GM18511 (cell line): ENCODE results near the gene GPSM1.

ENCODE experiments used
- ATAC-seq: cut with Tn5 transposase; IDR thresholded peaks from one replicate; pipeline ENCODE4 v1.9.1; 2021; ENCODE audit warnings: mild to moderate bottlenecking, moderate library complexity; ENCODE audit not compliant: unreplicated experiment

The GPSM1 gene

DNA sequence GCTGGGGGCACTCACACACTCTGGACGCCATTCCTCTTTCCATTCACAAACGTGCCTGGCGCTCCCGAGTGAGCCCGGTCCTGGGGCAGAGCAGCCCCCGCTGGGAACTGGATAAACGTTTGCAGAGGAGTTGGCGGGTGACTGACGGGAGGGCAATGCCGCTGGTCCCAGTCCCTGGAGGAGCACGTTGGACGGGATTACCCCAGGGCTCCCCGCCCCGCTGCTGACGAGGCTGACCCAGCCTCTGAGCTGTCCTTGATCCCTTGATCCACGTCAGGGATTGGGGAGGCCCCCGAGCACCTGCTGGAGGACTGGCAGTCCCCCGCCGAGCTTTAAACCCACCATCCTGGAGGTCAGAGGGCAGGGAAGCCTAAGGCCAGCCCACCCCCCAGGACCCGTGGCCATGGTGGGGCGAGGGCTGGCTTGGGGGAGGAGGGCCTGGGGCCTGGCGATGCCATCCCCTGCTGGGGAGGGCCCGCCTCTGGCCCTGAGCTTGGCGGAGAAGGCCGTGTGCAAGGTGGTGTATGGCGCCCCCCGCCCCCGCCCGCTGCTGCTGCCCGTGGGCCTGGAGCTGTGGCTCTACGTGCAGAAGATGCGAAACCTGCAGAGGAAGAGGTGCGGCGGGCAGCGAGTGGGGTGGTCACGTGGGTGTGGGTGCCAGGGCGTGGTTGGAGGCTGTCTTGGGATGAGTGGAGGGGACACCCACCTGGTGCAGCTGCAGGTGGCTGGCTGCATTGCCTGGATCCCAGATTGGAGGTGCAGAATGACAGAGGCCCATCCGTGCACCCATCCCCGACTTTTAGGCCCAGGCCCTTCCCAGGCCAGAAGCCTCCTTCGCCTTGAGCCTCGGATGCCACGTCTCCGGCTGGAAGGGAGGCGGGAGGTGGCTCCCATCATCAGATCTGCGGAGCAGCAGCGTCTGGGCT is 4.5 kb downstream of the GPSM1 start:
- no peak for ATAC-seq

DNA sequence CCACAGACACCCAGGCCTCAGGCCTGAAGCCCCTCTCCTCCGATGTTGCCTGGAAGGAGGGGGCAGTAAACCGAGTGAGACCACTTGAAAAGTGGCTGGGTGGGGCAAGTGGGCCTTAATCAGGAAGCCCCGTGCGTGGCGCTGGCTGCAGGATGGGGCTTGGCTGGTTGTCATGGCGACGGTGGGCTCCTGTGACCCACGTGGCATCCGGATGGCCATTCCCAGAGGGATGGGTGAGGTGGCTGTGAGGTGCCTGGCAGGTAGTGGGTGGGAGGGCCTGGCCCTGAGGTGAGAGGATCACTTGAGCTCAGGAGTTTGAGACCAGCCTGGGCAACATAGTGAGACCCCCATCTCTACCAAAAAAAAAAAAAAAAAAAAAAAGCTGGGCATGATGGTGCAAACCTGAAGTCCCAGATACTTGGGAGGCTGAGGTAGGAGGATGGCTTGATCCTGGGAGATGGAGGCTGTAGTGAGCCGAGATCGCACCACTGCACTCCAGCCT is 5.2 kb downstream of the GPSM1 start:
- ATAC-seq, result no peak

GRCh38 chr9:136333045-136333444 is 5.7 kb downstream of the GPSM1 start:
- no peak for ATAC-seq

DNA sequence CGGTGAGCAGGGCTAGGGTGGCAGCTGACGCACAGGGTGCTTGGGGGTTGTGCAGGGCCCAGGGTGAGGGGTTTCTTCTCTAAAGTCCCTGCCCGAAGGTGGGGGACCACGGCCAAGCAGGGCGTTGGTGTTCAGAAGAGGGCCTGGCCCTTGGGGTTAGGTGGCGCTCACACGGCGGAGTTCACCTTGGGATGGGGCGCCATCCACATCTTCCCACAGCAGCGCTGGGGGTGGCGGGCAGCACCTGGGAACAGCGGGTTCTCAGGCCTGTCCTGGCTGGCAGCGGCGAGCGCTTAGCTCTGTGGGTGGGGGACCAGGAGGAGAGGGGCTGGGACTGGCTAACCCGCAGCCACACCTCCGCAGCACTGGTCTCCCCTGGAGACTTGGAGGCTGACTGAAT is 6.1 kb downstream of the GPSM1 start:
- ATAC-seq, result no peak

DNA sequence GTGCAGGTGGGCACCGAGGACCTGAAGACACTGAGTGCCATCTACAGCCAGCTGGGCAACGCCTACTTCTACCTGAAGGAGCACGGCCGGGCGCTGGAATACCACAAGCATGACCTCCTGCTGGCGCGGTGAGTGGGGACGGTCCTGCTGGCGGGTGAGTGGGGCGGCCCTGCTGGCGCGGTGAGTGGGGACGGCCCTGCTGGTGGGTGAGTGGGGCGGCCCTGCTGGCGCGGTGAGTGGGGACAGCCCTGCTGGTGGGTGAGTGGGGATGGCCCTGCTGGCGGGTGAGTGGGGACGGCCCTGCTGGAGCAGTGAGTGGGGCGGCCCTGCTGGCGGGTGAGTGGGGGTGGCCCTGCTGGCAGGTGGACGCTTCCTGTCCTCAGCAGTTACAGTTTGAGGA is 7.2 kb downstream of the GPSM1 start:
- no peak for ATAC-seq

GRCh38 chr9:136335296-136336155 is 8.2 kb downstream of the GPSM1 start:
- ATAC-seq, result no peak

- no peak for ATAC-seq
These were observed 9.0 kb downstream of the GPSM1 start for GRCh38 chr9:136336156-136336870.

DNA sequence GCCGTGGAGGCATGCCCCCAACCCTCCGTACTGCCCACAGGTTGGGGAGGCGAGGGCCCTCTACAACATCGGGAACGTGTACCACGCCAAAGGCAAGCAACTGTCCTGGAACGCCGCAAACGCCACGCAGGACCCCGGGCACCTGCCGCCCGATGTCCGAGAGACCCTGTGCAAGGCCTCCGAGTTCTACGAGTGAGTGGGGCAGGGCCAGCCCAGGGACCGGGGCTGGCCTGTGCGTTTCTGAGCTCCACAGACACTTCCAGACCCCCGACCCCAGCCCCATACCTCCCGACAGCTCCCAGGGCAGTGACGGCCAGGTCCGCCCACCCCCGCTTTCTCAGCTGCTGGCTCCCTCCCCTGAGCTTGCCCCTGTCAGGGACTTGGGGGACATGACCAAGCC is 9.5 kb downstream of the GPSM1 start:
- no peak for ATAC-seq

GRCh38 chr9:136337416-136338395 is 10.4 kb downstream of the GPSM1 start:
- no peak for ATAC-seq

GRCh38 chr9:136338511-136338910 is 11.2 kb downstream of the GPSM1 start:
- no peak for ATAC-seq

DNA sequence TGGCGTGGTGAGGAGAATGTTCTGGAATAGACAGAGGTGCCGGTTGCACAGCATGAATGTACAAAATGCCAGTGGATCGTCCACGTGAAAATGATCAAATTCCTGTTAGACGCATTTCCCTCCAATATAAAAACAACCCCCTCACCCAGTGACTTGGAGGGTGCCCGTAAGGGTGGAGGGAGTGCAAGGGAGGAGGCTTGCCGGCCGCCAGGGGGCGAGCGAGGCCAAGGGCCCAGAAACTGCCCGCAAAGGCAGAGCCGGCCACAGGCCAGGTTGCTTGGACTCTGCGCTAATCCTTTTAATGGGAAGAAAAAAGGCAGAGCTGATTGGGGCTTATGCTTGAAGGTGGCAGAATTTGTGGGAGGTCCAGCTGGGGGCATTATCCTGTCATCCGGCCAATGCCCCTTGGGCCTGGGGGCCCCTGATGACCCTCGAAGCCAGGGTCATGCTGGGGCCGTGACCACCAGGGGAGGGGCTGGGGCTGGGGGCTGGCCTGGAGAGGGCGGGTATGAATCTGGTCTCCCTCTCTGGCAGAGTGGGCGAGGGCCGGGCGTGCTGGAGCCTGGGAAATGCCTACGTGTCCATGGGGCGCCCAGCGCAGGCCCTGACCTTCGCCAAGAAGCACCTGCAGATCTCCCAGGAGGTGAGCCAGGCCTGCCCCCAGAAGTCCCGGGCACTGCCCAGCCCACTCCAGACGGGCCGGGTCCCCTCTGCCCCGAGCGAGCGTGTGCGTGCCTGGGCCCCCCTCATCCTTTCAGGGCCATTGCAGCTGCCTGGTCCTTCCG is 12.0 kb downstream of the GPSM1 start:
- no peak for ATAC-seq

- no peak for ATAC-seq
These were observed 12.6 kb downstream of the GPSM1 start for GRCh38 chr9:136339958-136340310.

- no peak for ATAC-seq
These were observed 13.2 kb downstream of the GPSM1 start for GRCh38 chr9:136340356-136341041.

DNA sequence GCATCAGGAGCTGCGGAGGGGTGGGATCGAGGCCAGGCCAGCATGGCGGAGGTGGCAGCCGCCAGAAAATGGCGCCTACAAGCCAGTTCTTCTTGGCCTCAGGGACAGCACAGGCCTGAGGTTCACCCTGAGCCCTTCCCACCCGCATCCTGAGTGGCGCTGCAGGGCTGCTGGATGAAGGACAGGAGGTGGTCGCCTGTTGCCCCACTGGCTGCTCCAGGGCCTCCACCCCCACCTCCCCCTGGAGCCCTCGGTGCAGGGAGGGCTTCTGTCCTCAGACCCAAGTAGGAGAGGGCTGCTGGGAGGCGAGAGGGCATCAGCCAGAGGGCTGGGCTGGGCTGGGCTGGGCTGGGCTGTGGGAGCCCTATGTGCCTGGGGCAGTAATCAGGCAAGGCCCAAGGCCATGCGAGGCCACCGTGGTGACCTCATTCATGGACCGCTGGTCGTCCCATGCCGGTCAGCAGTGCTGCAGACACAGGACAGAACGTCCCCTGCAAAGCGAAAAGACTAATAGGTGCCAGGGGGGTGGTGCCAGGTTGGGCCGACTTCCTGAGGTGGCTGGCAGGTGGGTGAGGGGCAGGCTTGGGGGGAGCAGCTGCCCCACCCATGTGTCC is 13.8 kb downstream of the GPSM1 start:
- ATAC-seq, result no peak

GRCh38 chr9:136341769-136342168 is 14.4 kb downstream of the GPSM1 start:
- ATAC-seq, result no peak

DNA sequence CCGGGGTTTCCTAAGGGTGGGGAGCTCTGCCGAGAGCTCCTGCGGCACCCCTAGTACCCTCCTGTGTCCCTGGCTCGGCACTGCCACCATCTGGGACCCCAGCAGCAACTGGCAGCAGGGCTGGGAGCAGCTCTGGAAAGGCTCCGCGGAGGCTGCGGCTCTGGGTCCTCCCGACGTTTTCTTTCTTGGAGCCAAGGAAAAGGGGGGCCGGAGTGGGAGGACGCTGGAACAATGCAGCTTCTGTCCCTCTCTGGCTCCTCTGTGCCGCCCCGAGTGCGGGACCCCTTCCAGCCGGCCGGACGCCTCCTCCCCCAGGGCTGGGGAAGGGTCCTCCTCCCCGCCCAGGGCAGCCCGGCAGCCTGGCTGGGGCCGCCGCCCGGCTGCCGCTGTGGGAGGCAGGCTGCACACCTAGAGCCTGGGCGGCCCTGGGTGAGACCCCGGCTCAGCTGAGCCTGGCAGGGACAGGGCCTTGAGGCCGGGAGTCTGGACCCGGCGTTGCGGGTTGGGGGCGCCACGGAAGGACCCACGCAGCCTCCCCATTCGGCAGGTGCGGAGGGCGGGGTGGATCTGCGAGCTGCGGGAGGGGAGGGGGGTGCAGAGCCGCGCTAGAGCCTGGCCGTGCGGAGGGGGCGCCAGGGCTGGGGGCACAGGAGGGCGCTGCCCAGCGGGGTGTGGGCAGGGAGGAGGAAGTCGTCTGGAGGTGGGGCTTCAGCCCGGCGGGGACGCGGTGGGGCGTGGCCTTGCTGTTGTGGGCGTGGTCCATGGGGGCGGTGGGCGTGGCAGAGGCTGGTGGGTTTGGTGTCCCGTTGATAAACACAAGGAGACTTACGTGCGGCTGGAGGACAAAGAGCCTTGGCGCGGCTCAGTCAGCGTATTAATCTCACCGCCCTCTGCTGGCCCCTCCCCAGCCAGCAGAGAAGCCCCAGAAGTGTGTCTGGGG is 15.1 kb downstream of the GPSM1 start:
- no peak for ATAC-seq
